ENCODE results near the gene SLC5A12. TPM values are rescaled to one million over a fixed set of nuclear protein-coding genes. Genes with fewer than 3 reads are reported as not detected.
"Not testable (repeated sequence)": the region's sequence is repeated elsewhere in the genome, so short reads cannot be mapped to it uniquely, and the experiment has no call there.

The SLC5A12 gene
- total RNA-seq, 1 donor from 2014 or later: not detected

DNA sequence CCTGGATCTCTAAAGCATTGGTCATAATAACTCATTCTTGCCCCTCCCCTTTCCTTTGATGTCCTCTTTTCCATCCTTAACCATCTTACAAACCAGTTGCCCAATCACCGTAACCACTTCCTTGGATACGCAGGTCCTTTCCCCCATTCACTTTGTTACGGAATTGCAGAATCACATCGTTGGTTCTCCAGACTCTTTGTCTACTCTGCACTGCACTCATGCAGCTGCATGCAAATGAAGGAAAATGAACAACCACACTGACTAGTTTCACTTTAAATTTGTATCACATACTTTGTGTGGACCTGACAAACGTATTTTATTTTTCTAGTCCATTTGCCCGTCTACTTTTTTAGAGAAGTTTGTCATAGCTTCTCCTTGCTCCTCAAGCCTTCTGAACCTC is 69.9 kb downstream of the SLC5A12 start:
- no peak for DNase-seq

DNA sequence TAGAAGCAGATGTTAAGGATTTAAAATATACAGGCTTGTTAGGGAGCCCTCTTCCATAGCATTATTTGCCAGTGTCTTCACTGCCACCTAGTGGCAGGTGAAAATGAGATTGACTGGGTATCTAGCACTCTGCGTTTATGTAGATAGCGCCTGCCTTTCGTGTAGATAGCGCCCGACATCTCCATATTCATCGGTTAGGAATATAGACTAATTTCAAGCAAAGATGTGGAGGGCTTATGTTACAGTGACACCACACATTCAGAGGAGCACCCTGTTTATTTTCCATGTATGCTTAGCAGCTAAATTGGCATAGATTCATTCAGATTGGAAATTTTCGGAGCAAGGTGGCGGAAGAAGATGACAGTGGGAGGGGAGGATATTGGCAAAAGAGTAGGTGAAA is 72.0 kb downstream of the SLC5A12 start:
- DNase-seq: peak; percentile 81

DNA sequence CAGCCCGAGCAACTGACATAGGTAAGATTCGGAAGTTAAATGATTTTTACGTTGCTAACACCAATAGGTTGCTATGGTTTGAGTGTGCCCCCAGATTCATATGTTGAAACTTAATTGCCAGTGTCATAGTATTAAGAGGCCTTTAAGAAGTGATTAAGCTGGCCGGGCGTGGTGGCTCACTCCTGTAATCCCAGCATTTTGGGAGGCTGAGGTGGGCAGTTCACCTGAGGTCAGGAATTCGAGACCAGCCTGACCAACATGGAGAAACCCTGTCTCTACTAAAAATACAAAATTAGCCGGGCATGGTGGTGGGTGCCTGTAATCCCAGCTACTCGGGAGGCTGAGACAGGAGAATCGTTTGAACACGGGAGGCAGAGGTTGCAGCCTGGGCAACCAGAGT is 78.5 kb downstream of the SLC5A12 start:
- not testable (repeated sequence) for DNase-seq

DNA sequence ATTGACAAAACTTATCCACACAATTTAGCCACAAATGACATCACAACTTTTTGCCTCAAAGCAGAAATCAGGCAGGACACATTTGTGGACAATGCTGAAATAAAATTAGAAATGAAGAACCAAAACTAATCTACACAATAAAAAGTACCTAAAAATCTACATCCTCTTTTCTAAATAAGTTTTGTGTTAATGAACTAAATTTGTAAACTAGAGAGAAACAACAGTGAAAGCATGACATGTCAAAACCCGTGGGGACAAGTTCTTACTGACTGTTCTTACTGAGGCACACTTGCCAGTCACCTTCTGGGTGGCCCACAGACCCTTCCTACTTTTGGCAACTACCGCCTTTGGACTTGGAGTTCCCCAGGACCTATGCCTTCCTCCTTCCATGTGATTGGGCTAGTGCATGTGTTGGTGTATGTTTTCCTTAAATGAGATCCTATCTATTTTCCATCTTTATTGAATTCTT is 89.1 kb downstream of the SLC5A12 start:
- no peak for DNase-seq

DNA sequence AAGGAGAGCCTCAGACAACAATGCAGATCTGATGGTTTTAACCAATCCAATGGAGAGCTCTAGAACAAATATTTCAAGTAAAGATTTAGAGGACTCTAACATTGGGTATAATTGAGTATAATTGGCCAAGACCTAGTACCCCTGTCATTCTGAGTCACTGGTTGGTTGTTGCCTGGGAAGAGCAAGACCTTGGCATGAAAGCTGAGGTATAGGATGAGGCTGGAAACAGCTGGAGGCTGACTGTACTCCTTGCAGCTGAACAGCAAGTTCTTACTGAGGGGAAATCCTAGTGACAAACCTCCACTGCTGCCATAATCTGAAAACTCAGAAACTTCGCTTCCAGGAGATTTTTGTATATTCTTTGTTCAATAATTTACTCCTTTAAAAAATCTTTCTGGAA is 95.5 kb downstream of the SLC5A12 start:
- no peak for DNase-seq

DNA sequence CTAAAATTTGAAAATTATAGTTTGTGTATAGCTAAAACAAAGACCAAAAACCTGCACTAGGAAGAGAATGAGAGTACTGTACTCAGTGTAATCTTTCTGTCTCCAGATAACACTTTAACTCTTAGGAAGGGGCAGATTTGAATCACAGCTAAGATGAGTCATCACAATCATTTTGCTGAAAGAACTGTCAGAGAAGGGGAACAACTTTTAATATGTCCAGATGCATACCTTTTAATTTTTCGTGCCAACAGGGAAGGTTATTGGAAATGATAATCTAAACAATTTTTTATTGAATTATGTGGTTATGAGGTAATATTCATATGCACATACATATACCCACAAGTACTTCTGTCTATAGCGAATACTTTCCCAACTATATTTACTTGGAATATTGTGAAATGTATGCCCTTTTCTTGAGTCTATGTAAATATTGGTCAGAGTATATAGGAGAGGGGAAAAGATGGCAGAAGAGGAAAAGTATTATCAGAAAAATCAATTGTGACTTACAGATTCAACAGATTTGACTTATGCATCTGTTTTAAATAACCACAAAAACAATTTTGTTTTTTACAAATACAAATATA is 98.7 kb downstream of the SLC5A12 start:
- no peak for DNase-seq

DNA sequence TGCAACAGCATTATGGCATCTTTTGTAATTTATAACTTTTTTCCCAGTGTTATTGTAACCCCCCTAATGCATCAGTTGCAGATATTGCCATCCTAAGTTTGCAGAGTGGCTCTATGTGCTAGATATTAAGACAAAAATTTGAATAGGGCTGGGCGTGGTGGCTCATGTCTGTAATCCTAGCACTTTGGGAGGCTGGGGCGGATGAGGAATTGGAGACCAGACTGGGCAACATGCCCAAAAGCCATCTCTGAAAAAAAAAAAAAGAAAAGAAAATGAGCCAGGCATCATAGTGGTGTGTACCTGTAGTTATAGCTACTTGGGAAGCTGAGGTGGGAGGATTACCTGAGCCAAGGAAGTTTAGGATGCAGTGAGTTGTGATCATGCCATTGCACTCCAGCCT is 99.7 kb downstream of the SLC5A12 start:
- peak; percentile 28 for DNase-seq

DNA sequence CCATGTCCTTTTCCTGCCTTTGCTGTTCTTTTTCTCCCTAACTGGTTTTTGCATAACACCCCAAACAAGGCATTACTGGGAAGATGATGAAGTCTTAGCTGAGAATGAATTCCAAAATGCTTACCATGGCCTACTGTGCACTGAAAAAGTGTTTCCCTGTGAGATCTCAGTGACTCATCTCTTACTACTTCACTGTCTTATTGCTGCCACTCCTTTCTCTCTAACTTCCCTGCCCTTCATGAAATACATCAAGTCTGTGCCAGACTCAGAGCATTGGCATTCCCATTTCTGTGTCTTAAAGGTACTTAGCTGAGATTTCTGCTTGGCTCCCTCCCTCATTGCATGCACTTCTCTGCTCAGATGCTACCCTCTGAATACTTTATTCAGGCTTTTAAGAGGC is 100.7 kb downstream of the SLC5A12 start:
- DNase-seq: no peak

DNA sequence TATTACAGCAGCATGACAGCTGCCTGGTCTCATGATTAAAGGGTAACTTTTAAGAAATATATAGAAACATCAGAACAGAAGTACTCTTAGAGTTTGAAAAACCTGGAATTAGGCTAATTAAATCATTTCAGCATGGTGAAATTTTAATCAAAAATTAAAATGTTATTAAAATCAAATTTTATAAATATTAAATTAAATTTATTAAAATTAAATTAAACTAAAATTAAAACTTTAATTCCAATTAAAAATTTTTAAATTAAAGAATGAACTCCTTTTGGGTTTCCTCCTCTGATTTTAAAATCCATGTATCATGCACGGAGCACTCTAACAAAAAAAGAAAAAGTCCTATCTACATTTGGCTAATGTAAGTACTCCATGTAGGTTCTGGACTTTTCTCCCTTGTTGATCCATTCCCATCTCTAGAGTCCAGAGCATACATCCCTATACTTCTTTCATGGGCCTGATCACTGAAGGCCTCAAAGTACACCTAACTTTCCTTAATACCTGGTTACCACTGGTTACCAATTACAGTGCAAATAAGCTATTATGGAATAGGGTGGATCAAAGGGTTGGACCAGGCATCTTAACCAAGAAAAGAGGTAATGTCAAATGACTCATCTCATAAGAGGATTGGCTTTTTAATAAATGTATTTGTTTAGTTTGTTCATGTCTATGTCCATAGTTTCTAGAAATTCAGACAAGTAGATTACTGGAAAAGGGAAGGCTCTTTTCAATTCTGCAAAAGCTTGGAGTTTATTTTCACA is 101.4 kb downstream of the SLC5A12 start:
- DNase-seq: no peak

DNA sequence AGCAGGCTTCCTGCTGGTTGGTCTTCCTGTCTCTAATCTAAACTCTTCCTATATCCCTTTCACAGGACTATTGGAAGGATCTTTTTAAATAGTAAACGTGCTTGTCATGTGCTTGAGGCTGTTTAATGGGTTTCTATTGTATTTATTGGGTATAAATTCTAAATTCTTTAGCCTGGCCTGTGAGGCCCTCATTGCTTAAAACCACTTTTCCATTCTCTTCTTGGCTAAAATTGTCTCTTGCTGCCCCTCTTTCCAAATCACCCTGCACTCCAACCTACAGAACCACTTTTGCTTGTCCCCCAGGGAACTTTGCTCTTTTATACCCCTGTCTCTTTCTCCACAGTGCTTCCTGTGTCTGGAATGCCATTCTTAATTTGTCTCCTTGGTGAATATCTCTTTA is 103.4 kb downstream of the SLC5A12 start:
- no peak for DNase-seq

Other genes starting within 250 kb of the SLC5A12 start
- 3.2 TPM for gene MUC15, start 149.8 kb downstream of the SLC5A12 start, total RNA-seq

All from tongue (tissue), 2 donors.